ENCODE results near the gene RFXANK. TPM values are rescaled to one million over a fixed set of nuclear protein-coding genes. Genes with fewer than 3 reads are reported as not detected.

The RFXANK gene
- polyA plus RNA-seq, 2 of the 4 experiments (the other 2 are of a cell fraction) = 23.4 to 30.6 TPM

- Histone ChIP-seq H3K27ac (no peak overlapping the region), H3K9me3 (no peaks in the 10 kb centered on the region), H3K4me2 (no peak overlapping the region), H3K4me3 (no peak overlapping the region), H3K4me1 (0 out of 3 replicates have a peak, but pooled peaks cover 7% of the 10 kb centered on the region)
- ATAC-seq (no peak), DNase-seq (ENCODE audit: low read depth in 1 of 2, low spot score in 1 of 2) (no peak), FAIRE-seq (no peak)
- TF ChIP-seq FOSL2 (IDR thresholded peaks at IDR 0.05) = no peak
- TF ChIP-seq FOSL2 (CRISPR knock-in tag; IDR thresholded peaks at IDR 0.05) = no peak
- no peak for TF ChIP-seq MYC (IDR thresholded peaks at IDR 0.05; ENCODE audit: borderline replicate concordance, low read length)
- no peak for TF ChIP-seq CHD4 (IDR thresholded peaks at IDR 0.05; ENCODE audit: borderline replicate concordance)
- TF ChIP-seq TP53 (CRISPR knock-in tag; IDR thresholded peaks at IDR 0.05) = no peak
- no peak for TF ChIP-seq MAFK (IDR thresholded peaks at IDR 0.05; ENCODE audit: partially characterized antibody)
- TF ChIP-seq, protein P1, sequence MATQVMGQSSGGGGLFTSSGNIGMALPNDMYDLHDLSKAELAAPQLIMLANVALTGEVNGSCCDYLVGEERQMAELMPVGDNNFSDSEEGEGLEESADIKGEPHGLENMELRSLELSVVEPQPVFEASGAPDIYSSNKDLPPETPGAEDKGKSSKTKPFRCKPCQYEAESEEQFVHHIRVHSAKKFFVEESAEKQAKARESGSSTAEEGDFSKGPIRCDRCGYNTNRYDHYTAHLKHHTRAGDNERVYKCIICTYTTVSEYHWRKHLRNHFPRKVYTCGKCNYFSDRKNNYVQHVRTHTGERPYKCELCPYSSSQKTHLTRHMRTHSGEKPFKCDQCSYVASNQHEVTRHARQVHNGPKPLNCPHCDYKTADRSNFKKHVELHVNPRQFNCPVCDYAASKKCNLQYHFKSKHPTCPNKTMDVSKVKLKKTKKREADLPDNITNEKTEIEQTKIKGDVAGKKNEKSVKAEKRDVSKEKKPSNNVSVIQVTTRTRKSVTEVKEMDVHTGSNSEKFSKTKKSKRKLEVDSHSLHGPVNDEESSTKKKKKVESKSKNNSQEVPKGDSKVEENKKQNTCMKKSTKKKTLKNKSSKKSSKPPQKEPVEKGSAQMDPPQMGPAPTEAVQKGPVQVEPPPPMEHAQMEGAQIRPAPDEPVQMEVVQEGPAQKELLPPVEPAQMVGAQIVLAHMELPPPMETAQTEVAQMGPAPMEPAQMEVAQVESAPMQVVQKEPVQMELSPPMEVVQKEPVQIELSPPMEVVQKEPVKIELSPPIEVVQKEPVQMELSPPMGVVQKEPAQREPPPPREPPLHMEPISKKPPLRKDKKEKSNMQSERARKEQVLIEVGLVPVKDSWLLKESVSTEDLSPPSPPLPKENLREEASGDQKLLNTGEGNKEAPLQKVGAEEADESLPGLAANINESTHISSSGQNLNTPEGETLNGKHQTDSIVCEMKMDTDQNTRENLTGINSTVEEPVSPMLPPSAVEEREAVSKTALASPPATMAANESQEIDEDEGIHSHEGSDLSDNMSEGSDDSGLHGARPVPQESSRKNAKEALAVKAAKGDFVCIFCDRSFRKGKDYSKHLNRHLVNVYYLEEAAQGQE (IDR thresholded peaks at IDR 0.05) = no peak
- TF ChIP-seq RCOR1 (IDR thresholded peaks at IDR 0.05; ENCODE audit: low read depth, low read length) = no peak
- TF ChIP-seq BHLHE40 (IDR thresholded peaks at IDR 0.05; ENCODE audit: low read depth, low read length) = no peak
- peak; percentile 22; the same call in 1 of the 2 replicates for TF ChIP-seq KDM1A (IDR thresholded peaks at IDR 0.05; ENCODE audit: low read depth)
- no peak for TF ChIP-seq MAZ (IDR thresholded peaks at IDR 0.05; ENCODE audit: borderline replicate concordance, low read depth, low read length)
- peak; percentile 13 for TF ChIP-seq ZFP36 (IDR thresholded peaks at IDR 0.05; ENCODE audit: borderline replicate concordance, partially characterized antibody)
- TF ChIP-seq, protein P2, sequence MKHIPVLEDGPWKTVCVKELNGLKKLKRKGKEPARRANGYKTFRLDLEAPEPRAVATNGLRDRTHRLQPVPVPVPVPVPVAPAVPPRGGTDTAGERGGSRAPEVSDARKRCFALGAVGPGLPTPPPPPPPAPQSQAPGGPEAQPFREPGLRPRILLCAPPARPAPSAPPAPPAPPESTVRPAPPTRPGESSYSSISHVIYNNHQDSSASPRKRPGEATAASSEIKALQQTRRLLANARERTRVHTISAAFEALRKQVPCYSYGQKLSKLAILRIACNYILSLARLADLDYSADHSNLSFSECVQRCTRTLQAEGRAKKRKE (CRISPR knock-in tag; IDR thresholded peaks at IDR 0.05; ENCODE audit: low read depth) = no peak
- TF ChIP-seq HMGXB4 (CRISPR knock-in tag; IDR thresholded peaks at IDR 0.05; ENCODE audit: borderline replicate concordance) = no peak
- TF ChIP-seq ZSCAN20 (CRISPR knock-in tag; IDR thresholded peaks at IDR 0.05) = no peak
- no peak for TF ChIP-seq SMC3 (IDR thresholded peaks at IDR 0.05)
- TF ChIP-seq NFE2L2 (conservative IDR thresholded peaks at IDR 0.05; ENCODE audit: low read length) = no peak
- CTCF ChIA-PET = interaction anchor here (1.0 kb wide), 1 partner anchor 25 kb away, joined by 3 read pairs; no protein-coding TSS in a partner anchor
- 55% methylated on average over 8 of the region's 14 CpGs for WGBS (ENCODE audit: missing lambda C conversion rate)
- POLR2A ChIA-PET = no interaction called here
Measured at GRCh38 chr19:19205416-19206410, 13.7 kb downstream of the RFXANK start.

DNA sequence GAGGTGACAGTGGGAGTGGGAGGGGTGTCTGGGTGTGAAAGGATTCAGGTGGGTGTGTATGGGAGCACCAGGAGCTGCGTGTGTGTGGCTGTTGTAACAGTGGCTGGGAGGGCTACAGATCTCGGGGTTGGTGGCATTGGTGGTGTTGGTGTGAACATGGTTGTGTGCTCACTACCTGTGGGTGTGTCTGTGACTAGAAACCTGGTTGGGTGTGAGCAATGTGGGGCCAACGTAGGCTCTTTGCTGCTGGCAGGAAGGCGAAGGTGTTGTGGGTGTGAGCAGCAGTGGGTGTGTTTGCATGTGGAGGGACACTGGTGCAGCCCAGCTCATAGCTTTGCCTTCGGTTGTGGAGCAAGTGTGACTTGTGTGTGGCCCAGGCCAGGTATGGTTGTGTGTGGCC is 14.9 kb downstream of the RFXANK start:
- H3K4me1 ChIP-seq = 0 out of 3 replicates have a peak, but pooled peaks cover 5% of the 10 kb centered on the region
- H3K27ac ChIP-seq = no peak overlapping the region
- H3K9me3 ChIP-seq = no peaks in the 10 kb centered on the region
- WGBS (ENCODE audit: missing lambda C conversion rate) = 9% methylated on average over 3 of the region's 5 CpGs
- POLR2A ChIA-PET = no interaction called here
- DNase-seq (ENCODE audit: low read depth in 1 of 2, low spot score in 1 of 2) = no peak
- CTCF ChIA-PET = no interaction called here
- no peak overlapping the region for H3K4me3 ChIP-seq
- no peak overlapping the region for H3K4me2 ChIP-seq
- no peak for FAIRE-seq
- ATAC-seq = no peak
- TF ChIP-seq HOXB5 (CRISPR knock-in tag; IDR thresholded peaks at IDR 0.05) = no peak
- no peak for TF ChIP-seq FOXS1 (CRISPR knock-in tag; IDR thresholded peaks at IDR 0.05)
- TF ChIP-seq NFE2L2 (conservative IDR thresholded peaks at IDR 0.05; ENCODE audit: low read length) = no peak
- no peak for TF ChIP-seq HDAC2 (IDR thresholded peaks at IDR 0.05)
- TF ChIP-seq BCL3 (IDR thresholded peaks at IDR 0.05) = no peak
- TF ChIP-seq CHD2 (IDR thresholded peaks at IDR 0.05; ENCODE audit: low read length, partially characterized antibody) = no peak
- TF ChIP-seq HES2 (IDR thresholded peaks at IDR 0.05) = no peak
- no peak for TF ChIP-seq FOSB (CRISPR knock-in tag; IDR thresholded peaks at IDR 0.05)
- TF ChIP-seq CBX2 (IDR thresholded peaks at IDR 0.05; ENCODE audit: borderline replicate concordance, low read depth) = no peak
- TF ChIP-seq POLR2AphosphoS2 (conservative IDR thresholded peaks at IDR 0.05; ENCODE audit: low read length) = no peak
- no peak for TF ChIP-seq ZFP36 (IDR thresholded peaks at IDR 0.05; ENCODE audit: borderline replicate concordance, partially characterized antibody)
- TF ChIP-seq ZC3H11A (IDR thresholded peaks at IDR 0.05) = no peak
